ENCODE data around the gene COL15A1.

COL15A1 gene

DNA sequence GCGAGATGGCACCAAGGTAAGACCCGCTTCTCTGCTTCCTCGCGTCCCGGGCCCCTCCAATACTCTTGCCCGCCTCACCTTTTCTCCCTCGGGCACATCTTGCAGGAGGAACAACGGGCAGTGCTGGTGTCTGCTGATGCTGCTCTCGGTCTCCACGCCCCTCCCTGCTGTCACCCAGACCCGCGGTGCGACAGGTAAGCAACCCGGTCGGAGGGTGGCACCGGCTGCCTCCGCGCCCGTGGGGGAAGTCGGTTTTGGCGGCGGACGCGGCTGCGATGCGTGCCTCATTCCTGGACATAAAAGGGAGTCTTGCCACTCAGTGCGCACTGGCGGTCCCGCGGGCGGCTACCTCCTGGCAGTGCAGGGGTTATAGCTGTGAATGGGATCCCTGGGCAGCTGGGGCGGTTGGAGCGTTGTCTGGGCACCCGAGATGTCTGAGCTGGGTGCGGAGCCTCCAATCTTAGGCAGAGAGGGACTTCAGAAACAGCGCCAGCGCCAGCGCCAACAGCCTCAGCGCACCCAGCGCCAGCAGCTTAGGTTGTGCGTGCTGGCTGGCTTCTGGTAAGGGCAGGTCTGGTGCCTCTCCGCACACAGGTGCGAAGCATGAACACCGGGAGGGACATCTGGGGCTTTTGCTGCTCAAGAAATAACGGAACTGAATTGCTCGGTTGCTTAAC, 488 bp downstream of the COL15A1 start:
- DNase-seq (ENCODE audit: low read depth in 2 of 3, low spot score in 2 of 3): no peak

DNA sequence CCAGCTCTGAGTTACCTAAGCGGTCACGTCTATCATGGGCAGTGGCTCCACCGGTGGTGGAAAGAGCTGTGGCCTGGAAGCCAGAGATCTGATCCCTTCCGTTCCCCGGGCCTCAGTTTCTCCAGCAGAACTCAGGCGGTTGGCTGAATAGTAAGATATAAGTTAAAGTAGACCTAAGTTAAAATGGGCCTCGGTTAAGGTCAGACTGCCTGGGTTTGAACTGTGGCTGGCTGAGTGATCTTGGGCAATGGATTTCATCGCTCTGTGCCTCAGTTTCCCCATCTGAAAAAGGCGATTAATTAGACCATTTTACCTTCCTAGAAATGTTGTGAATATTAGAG, 997 bp downstream of the COL15A1 start:
- DNase-seq (ENCODE audit: low read depth in 2 of 3, low spot score in 2 of 3): no peak

DNA sequence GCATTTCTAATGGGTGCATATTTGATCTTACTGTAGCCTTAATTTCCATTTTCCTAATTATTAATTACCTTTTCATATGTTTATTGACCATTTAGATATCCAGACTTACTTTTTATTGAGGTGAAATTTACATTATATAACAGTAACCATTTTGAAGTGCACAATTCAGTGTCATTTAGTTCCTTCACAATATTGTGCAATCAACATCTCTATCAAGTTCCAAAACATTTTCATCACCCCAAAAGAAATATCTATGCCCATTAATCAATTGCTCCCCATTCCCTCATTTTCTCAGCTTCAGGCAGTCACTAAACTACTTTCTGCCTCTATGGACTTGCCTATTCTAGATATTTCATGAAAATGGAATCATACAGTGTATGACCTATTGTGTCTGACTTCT, 5.9 kb downstream of the COL15A1 start:
- DNase-seq (ENCODE audit: low read depth in 2 of 3, low spot score in 2 of 3): no peak

DNA sequence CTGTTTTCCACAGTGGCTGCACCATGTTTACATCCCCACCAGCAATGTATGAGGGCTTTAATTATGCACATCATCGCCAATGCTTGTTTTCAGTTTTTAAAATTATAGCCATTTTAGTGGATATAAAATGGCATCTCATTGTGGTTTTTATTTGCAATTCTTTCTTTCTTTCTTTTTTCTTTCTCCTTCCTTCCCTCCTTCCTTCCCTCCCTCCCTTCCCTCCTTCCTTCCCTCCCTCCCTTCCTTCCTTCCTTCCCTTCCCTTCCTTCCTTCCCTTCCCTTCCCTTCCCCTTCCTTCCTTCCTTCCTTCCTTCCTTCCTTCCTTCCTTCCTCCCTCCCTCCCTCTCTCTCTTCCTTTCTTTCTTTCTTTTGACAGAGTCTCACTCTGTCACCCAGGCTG, 6.6 kb downstream of the COL15A1 start:
- no peak for DNase-seq (ENCODE audit: low read depth in 2 of 3, low spot score in 2 of 3)

DNA sequence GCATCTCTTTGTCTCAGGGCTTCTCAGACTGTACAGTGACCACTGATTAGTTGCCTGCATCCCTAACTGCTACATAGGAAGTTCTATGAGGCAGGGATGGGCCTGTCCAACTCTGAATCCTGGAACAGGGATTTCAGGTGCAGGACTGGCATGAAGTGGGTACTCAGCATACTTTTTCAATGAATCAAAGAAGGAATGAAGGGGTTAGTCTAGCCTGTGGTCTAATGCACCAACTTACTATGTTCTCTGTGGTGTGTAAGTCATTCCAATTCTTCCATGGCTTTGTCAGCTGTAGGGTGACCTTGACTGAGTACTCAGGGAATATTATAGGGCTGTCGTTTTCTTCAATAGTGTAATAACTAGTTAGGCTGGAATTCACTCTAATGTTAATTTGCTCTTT, 8.3 kb downstream of the COL15A1 start:
- DNase-seq (ENCODE audit: low read depth in 2 of 3, low spot score in 2 of 3): no peak

DNA sequence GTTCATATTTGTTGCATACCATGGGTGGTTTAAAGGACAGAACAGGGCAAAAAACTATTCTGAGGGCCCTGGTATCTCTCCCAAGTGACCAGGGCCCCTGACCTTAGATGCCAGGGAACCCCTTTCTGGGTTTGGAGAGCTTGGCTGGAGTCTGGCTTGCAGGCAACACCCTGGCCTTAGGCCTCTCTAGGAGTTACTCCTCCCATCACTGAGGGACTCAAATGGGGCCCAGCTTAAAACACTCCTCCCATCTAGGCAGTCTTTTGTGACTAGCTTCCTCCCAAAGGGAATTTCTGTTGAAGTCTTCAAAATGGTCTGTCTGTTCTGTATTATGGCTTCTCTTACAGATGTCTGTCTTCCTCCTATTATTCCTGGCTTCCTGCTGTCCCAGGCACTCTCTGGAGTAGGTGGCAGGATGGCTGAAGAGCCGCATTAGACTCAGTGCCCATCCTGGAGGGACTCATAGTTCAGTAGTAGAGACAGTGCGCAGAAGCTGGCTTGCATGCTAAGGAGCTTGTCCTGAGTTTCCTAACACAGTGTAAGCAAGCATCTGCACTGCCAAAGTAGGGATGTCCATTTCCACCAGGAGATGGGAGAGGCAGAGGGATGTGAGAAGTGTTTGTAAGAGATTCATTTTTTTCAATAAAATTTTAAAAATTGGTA, 10.0 kb downstream of the COL15A1 start:
- no peak for DNase-seq (ENCODE audit: low read depth in 2 of 3, low spot score in 2 of 3)

DNA sequence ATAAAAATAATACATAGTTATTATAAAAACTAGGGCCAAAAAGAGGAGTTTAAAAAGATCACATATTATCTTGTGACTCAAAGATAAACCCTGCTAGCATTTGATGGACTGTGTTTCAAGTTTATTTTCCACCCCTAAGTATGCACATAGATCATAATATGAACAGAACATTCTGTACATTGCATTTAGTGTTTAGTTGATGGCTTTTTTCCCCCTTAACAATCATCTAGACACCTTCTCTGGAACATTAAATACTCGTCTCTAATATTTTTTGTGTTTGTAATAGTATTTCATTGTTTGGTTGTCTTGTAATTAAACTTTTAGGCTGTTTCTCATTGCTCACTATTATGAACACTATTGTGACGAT, 10.5 kb downstream of the COL15A1 start:
- no peak for DNase-seq (ENCODE audit: low read depth in 2 of 3, low spot score in 2 of 3)

DNA sequence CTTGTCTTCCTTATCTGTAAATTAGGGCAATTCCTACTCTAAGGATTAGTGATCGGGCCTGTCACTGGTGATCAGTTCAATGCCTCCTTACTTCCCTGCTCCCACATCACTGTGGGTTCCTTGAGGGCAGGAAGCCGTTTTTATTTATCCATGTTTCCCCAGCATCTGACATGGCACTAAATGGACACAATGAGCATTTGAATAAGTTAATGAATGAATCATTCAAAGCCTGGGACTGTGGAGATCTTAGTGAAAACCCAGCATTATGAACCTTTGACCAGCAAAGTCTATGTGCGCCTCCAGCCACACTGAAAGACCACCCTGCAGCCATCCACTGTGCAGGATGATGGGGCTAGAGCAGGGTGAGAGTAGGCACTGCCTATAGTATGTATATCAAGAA, 11.6 kb downstream of the COL15A1 start:
- no peak for DNase-seq (ENCODE audit: low read depth in 2 of 3, low spot score in 2 of 3)

DNA sequence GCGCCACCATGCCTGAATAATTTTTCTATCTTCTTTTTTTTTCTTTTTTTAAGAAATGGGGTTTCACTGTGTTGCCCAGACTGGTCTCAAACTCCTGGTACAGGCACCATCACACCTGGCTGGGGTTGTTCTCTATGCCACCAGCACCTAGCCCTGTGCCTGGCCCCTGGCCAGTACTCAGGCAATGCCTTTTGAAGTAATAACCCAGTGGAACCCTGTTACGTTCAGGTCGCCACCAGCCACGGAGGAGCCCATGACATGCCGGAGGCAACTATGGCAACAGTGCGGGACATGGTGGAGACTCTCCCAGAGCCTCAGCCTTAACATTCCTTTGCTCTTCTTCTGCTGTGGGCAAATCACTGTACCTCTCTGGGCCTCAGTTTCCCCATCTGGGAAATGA, 14.1 kb downstream of the COL15A1 start:
- no peak for DNase-seq (ENCODE audit: low read depth in 2 of 3, low spot score in 2 of 3)

DNA sequence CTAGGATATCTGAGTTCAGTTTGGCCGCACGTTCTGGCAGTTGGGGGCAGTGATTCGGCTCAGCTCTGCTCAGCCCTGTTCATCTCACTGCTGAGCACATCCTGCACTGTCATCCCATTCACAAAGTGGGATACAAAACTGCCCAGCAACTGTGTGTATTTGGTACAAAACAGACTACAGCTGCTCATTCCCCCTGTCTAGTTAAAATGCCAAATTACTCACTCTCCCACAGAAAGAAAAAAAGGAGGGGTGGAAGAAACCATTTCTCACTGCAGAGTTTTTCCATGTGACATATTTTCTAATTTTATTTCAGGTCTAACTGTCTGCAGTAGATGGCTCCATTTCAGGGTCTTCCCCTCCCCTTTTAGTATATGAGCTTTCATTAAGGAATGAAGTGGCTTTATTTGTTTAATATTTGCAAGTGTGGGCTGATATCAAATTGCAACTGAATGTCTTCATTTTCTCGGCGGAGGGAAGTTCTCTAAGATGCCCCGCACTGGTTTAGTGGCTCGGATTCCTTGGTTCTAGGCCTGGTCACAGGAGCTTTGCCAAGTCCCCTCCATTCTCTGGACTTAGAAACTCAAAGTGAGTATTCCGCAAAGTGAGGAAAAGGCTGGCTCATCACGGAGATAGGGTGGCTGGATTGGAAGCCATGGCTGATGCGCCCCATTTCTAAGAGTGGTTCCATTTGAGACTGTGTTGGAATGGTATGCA, 14.7 kb downstream of the COL15A1 start:
- DNase-seq (ENCODE audit: low read depth in 2 of 3, low spot score in 2 of 3): no peak

DNA sequence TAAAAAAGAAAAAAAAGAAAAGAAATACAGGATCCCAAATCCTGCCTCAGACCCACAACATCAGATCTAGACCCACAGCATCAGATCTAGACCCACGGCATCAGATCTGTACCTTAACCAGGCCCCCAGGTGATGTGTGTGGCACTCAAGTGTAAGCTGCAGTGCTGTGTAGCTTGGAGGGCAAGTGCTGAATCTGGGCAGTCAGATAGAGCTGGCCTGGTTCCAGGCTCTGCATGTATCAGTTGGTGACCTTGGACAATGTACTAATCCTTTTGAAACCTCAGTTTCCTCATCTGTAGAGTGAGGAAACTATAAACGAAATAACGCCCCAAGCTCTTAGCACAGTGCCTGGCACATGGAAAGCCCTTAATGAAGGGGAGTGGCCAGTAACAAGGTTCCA, 16.7 kb downstream of the COL15A1 start:
- no peak for DNase-seq (ENCODE audit: low read depth in 2 of 3, low spot score in 2 of 3)

DNA sequence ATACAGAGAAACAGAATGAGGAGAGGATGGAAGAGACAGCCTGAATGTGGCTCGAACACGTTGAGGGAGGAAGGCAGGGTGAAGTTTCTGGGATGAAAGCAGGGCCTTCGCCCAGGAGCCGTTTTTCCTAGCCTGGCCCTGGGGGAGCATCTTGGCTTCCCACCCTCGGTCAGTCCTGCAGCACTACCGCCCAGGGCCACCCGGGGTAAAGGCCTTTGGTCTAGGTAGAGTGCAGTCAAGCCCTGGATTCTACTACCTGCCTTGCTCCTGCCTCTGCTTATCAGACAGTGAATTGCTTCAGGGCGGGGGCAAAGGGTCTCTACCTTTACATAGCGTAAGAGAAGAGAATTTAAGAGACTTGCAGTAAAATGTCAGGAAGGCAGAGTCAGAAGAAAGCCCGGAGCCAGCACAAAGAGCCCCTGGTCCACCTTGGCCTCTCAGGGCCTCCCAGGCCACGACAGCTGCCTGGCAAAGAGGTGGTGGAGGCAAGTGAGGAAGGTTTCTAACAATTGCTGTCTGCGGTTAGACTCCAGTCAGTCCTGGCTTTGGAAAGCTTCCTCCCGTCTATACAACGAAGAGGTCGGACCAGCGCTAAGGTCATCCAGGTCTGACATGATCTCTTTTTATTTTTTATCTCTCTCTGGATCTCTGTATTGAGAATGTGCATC, 17.9 kb downstream of the COL15A1 start:
- DNase-seq (ENCODE audit: low read depth in 2 of 3, low spot score in 2 of 3): no peak

DNA sequence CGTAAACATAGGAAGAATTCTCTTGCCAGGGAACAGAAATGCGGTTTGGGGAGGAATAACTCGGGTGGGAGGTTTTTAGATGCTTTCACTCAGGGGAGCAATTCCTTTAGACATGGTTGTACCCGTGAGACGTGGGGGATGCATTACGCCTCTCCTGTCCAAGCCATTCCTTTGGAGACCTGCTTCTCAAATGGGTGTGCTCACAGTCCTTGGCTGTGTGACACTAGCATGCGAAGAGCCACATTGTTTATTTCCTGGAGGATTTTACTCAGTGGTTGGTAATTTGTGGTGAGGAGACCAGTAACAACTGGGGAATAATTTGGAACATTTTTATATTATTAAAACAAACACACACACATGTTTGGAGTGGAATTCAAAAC, 18.5 kb downstream of the COL15A1 start:
- no peak for DNase-seq (ENCODE audit: low read depth in 2 of 3, low spot score in 2 of 3)

DNA sequence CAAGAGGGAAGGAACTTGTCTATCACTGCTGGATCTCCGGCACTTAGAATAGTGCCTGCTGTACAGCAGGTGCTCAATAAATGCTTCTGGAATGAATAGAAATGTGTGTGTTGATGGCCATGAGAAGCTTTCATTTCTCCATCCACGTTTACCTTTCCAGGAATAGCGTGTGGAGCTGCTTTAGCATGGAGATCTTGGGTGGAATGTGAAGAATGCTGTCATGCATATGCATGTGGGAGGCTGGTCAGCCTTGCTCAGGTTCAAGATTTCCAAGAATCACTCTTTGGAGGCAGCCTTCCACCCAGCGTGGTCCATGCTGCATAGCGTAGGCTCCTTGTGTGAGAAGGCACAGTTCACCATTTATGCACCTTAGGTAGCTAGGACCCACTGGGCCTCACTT, 19.2 kb downstream of the COL15A1 start:
- DNase-seq (ENCODE audit: low read depth in 2 of 3, low spot score in 2 of 3): no peak

DNA sequence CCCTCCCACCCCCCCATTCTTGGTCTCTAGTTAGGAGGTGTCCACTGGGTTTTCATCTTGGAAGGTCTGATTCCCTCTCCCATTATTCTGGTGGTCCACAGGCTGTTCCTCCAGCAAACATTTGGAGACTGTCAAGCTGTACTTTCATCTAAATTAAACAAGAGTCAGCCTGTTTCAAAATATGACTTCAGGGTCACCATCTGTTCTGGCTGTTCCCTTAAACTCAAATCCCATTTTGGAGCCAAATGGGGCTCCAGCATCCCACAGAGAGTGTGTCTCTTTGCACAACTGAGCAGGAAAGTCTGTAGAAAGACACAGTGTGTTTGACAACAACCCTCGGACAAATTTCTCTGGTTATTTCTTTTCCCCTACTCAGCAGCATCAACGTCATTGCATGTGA, 20.5 kb downstream of the COL15A1 start:
- DNase-seq (ENCODE audit: low read depth in 2 of 3, low spot score in 2 of 3): no peak

DNA sequence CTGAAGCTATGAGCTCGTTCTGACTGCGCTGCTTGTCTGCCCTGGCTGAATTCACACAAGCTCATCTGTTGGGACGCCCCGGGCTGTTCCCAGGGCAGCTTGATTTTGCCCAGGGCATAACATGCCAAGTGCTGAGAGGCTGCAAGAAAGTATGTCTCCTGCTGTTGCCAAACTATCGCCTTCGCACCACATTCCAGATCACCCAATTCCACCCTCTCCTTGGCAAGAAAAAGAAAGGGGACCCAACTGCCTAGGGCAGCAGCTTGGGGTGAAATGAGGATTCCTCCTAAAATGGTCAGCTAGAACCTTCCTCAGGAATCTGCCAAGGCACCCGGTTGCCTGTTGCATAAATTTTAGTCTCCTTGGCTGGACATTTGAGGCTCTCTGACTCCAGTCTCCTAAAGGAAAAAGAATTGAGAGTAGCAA, 21.2 kb downstream of the COL15A1 start:
- DNase-seq (ENCODE audit: low read depth in 2 of 3, low spot score in 2 of 3): no peak

DNA sequence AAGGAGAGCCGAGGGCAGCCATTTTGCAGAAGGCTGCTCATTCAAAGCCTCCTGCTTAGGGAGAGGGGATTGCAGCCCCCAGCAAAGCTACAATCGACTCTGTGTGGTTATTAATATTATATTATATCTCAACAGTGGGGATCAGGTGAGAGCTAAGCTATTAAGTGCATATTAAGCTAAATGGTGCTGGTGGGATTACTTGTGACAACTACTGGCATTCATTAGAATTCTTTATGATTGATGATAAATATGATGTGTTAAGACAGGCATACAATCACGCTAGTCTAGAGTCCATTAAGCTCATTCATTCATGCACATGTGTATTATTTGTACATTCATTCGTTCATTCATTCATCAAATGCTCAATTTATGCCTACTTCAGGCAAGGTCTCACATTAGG, 23.0 kb downstream of the COL15A1 start:
- DNase-seq (ENCODE audit: low read depth in 2 of 3, low spot score in 2 of 3): no peak

DNA sequence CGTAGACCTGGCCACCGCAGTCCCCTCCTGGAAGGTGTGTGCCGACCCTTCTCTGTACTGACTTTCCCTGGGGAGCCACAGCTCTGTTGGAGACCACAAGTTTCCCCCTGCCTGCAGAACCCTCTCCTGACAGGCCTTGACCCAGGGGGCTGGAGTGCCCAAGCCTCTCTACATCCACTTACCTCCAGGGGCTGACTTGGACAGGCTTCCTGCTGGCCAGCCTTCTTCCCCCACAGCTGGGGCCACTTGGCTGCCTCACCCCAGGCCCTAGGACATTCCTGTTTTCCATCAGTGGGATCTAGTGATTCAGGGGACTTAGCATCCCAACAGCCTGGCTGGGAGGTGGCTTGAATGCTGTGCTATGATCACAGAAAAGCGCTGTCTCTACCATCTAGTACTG, 23.6 kb downstream of the COL15A1 start:
- DNase-seq (ENCODE audit: low read depth in 2 of 3, low spot score in 2 of 3): no peak

DNA sequence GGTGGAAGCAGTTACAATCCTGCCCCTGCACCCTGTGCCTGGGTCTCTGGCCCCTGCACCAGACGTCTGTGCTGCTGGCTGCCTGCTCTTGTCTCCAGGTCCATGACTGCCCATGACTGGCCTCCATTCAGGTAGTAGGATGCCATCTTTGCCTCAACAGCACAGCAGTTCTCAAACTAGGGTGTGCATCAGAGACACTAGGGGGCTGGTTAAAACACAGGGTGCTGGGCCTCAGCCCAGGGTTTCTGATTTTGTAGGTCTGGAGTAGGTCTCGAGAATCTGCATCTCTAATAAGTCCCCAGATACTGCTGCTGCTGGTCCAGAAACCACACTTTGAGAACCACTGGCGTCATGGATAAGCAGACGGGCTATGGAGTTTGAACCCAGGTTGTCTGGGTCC, 24.0 kb downstream of the COL15A1 start:
- DNase-seq (ENCODE audit: low read depth in 2 of 3, low spot score in 2 of 3): no peak

DNA sequence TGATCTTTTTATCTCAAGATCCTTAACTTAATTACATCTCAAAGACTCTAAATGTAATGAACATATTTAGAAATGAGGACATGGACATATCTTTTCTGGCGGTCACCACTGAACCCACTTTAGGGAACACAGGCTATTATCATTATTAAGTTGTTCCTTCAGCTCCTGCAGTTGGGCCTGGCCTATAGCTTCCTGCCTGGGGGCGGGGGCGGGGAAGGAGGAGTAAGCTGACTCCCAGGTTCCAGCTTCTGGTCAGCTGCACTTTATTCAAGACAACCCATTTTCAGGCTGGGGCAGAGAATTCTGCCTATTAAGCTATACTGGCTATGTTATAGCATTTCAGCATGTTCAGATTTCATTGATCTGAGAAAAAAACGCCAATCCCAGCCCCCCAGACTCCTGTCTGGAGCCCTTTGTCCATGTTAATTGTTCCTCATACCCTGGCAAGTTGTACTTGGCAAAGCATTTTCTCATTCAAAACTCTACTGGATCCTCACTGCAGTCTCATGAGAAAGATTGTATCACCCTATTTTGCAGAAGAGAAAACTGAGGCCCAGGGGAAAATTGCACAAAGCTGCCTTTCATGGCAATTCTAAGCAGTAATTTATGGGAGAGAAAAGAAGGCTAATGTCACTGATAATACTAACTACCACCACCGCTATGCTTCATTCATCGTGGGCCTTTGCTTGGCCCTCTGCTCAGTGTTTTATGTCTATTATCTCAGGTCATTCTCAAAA, 25.1 kb downstream of the COL15A1 start:
- no peak for DNase-seq (ENCODE audit: low read depth in 2 of 3, low spot score in 2 of 3)

DNA sequence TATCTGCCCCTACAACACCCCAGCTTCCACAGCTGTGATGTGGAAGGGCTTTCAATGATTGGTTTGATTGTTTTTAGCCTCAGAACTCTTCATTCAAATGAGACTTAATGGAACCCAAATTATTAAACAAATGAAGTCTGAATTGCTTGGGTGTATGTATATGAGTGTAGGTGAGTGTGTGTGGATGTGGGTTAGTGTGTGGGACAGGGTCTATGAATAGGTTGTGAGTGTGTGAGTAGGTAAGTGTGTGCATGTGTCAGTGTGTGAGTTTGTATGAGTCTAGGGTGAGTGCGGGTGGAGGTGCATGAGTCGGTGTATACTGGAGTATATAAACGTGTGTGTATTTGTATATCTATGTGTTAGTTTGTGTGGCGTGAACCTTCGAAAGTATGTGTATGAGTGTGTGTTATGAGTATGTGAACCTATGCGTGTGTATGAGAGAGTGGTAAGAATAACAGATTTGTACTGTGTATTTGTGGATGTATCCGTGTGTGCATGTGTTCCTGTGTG, 26.9 kb downstream of the COL15A1 start:
- no peak for DNase-seq (ENCODE audit: low read depth in 2 of 3, low spot score in 2 of 3)

Data from activated CD8-positive, alpha-beta memory T cell treated with anti-CD3 and anti-CD28 coated beads for 48 hours (primary cell).